SU-DHL-6 (cell line): ENCODE data around the gene PIP5K1B.

Experiments used
- EZH2phosphoT487 ChIP-seq: fragments of 200-600 bp; sonication (generic), shearing (Covaris generic); conservative IDR thresholded peaks from 2 replicates; pipeline ENCODE4 v1.6.1; 2018; ENCODE audit warnings: mild to moderate bottlenecking, antibody characterized with exemption, low read length, moderate library complexity, mixed read lengths
- TF ChIP-seq, protein P1 (sequence below): fragments of 200-600 bp; sonication (generic); IDR thresholded peaks from one replicate; pipeline ENCODE4 v1.5.1; 2017; ENCODE audit warnings: antibody characterized with exemption, mild to moderate bottlenecking, low read length, moderate library complexity; ENCODE audit not compliant: insufficient read depth, poor library complexity, severe bottlenecking

DNA sequence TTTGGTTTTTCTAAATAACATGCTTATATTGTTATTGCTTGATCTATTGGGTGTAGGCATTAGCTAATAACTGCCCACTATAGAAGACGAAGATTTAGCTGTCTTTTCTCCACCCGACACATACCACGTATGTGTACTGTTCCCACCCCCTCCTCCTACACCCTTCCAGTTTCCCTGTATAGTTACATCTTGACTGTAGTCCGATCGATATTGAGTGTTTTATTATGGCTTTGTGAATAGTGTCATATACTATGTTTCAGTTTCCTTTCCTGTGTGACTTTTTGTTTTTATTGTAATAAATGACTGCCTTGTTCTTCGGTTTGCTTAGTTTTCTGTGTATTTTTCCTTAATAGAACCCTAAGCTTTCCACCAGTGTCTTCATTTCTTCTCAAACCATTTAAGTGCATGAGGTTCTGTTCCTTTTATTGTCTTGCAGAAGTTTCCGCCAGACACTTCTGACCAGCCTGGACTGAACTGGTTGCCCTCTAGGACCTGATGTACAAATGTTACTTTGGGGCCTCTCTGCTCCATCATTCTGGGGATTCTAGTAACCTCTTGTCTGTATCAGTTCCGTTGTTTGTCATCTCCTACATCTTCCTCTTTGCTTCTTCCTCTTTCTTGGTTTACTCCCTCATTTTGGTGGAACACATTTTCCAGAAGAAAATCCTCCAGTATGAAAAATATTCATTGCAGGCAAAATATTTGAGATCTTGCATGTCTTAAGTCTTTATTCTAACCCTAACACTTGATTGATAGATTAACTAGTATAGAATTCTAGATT is 247.0 kb downstream of the PIP5K1B start:
- TF ChIP-seq, protein P1, sequence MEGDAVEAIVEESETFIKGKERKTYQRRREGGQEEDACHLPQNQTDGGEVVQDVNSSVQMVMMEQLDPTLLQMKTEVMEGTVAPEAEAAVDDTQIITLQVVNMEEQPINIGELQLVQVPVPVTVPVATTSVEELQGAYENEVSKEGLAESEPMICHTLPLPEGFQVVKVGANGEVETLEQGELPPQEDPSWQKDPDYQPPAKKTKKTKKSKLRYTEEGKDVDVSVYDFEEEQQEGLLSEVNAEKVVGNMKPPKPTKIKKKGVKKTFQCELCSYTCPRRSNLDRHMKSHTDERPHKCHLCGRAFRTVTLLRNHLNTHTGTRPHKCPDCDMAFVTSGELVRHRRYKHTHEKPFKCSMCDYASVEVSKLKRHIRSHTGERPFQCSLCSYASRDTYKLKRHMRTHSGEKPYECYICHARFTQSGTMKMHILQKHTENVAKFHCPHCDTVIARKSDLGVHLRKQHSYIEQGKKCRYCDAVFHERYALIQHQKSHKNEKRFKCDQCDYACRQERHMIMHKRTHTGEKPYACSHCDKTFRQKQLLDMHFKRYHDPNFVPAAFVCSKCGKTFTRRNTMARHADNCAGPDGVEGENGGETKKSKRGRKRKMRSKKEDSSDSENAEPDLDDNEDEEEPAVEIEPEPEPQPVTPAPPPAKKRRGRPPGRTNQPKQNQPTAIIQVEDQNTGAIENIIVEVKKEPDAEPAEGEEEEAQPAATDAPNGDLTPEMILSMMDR: no peak
- TF ChIP-seq EZH2phosphoT487: no peak
